ENCODE results near the gene POLR3A. TPM values are rescaled to one million over a fixed set of nuclear protein-coding genes. Genes with fewer than 3 reads are reported as not detected.

The POLR3A gene
- polyA plus RNA-seq, 10 donors, result 11.0 to 15.6 (median 13.9) TPM

GRCh38 chr10:78049851-78050250 is 20.5 kb upstream of the POLR3A start:
- DNase-seq, result peak in 2 of 3 donors; percentile 31 to 39

- DNase-seq, result peak; percentile 81 to 92 (median 88)
Observed at GRCh38 chr10:78047314-78047891, 18.1 kb upstream of the POLR3A start.

- DNase-seq, result no peak
Observed at GRCh38 chr10:78046711-78047269, 17.5 kb upstream of the POLR3A start.

GRCh38 chr10:78045856-78046255 is 16.5 kb upstream of the POLR3A start:
- no peak for DNase-seq

- no peak for DNase-seq
Observed at GRCh38 chr10:78045237-78045636, 15.9 kb upstream of the POLR3A start.

GRCh38 chr10:78044699-78045098 is 15.4 kb upstream of the POLR3A start:
- DNase-seq, result no peak

GRCh38 chr10:78044179-78044578 is 14.9 kb upstream of the POLR3A start:
- no peak for DNase-seq

- DNase-seq, result no peak
Observed at GRCh38 chr10:78042752-78043104, 13.4 kb upstream of the POLR3A start.

GRCh38 chr10:78042058-78042751 is 12.9 kb upstream of the POLR3A start:
- no peak for DNase-seq

GRCh38 chr10:78041170-78042057 is 12.1 kb upstream of the POLR3A start:
- DNase-seq, result no peak

GRCh38 chr10:78039743-78040142 is 10.4 kb upstream of the POLR3A start:
- DNase-seq, result no peak

GRCh38 chr10:78038791-78039547 is 9.7 kb upstream of the POLR3A start:
- DNase-seq, result no peak

- DNase-seq, result no peak
Observed at GRCh38 chr10:78038105-78038504, 8.8 kb upstream of the POLR3A start.

- DNase-seq, result no peak
Observed at GRCh38 chr10:78035933-78036583, 6.7 kb upstream of the POLR3A start.

GRCh38 chr10:78035437-78035836 is 6.1 kb upstream of the POLR3A start:
- no peak for DNase-seq

GRCh38 chr10:78035025-78035424 is 5.7 kb upstream of the POLR3A start:
- DNase-seq, result no peak

GRCh38 chr10:78033637-78034470 is 4.5 kb upstream of the POLR3A start, which contains the start of gene RPS24:
Gene RPS24, plus strand, starts transcription at chr10:78033863. Its CDS starts 39 bp downstream, at chr10:78033902.
- peak; percentile 98 to 99 (median 98) for DNase-seq

GRCh38 chr10:78033387-78033636 is 4.0 kb upstream of the POLR3A start:
- no peak for DNase-seq

- DNase-seq, result peak in 1 of 3 donors; percentile 23
Observed at GRCh38 chr10:78028438-78029268, 662 bp downstream of the POLR3A start.

Data from muscle of back (tissue), 11 donors.